ENCODE measurements around the gene CNGB1.
"Not testable (repeated sequence)": the region's sequence is repeated elsewhere in the genome, so short reads cannot be mapped to it uniquely, and the experiment has no call there.

CNGB1 gene

GRCh38 chr16:57946181-57946801 lies 24.6 kb downstream of the CNGB1 start:
- Mint-ChIP-seq H3K9me3 (no peaks in the 10 kb centered on the region), H3K27me3 (ENCODE audit: low read depth) (peaks cover 3% of the 10 kb centered on the region), H3K27ac (no peak overlapping the region), H3K4me1 (ENCODE audit: low read depth) (no peaks in the 10 kb centered on the region), H3K36me3 (ENCODE audit: low read depth) (no peaks in the 10 kb centered on the region), H3K4me3 (no peak overlapping the region)

- Mint-ChIP-seq H3K36me3 (ENCODE audit: low read depth) (no peaks in the 10 kb centered on the region), H3K4me1 (ENCODE audit: low read depth) (no peaks in the 10 kb centered on the region), H3K4me3 (no peak overlapping the region), H3K27me3 (ENCODE audit: low read depth) (peaks cover 5% of the 10 kb centered on the region), H3K9me3 (no peaks in the 10 kb centered on the region), H3K27ac (no peak overlapping the region)
Observed at GRCh38 chr16:57945740-57946138, 25.2 kb downstream of the CNGB1 start.

GRCh38 chr16:57944970-57945739 lies 25.8 kb downstream of the CNGB1 start:
- H3K4me3 Mint-ChIP-seq = no peak overlapping the region
- no peaks in the 10 kb centered on the region for H3K9me3 Mint-ChIP-seq
- H3K4me1 Mint-ChIP-seq (ENCODE audit: low read depth) = no peaks in the 10 kb centered on the region
- H3K36me3 Mint-ChIP-seq (ENCODE audit: low read depth) = no peaks in the 10 kb centered on the region
- H3K27me3 Mint-ChIP-seq (ENCODE audit: low read depth) = peaks cover 5% of the 10 kb centered on the region
- H3K27ac Mint-ChIP-seq = no peak overlapping the region

GRCh38 chr16:57943381-57943780 lies 27.5 kb downstream of the CNGB1 start:
- not testable (repeated sequence) for H3K27me3 Mint-ChIP-seq (ENCODE audit: low read depth); H3K36me3 Mint-ChIP-seq (ENCODE audit: low read depth); H3K4me3 Mint-ChIP-seq; H3K27ac Mint-ChIP-seq; H3K9me3 Mint-ChIP-seq; H3K4me1 Mint-ChIP-seq (ENCODE audit: low read depth)

- not testable (repeated sequence) for H3K4me1 Mint-ChIP-seq (ENCODE audit: low read depth); H3K27me3 Mint-ChIP-seq (ENCODE audit: low read depth); H3K9me3 Mint-ChIP-seq; H3K4me3 Mint-ChIP-seq; H3K27ac Mint-ChIP-seq; H3K36me3 Mint-ChIP-seq (ENCODE audit: low read depth)
Observed at GRCh38 chr16:57941901-57942300, 29.0 kb downstream of the CNGB1 start.

GRCh38 chr16:57941016-57941664 lies 29.8 kb downstream of the CNGB1 start:
- H3K4me1 Mint-ChIP-seq (ENCODE audit: low read depth) = no peaks in the 10 kb centered on the region
- no peaks in the 10 kb centered on the region for H3K9me3 Mint-ChIP-seq
- H3K27me3 Mint-ChIP-seq (ENCODE audit: low read depth) = peaks cover 6% of the 10 kb centered on the region
- H3K4me3 Mint-ChIP-seq = no peak overlapping the region
- no peaks in the 10 kb centered on the region for H3K36me3 Mint-ChIP-seq (ENCODE audit: low read depth)
- no peak overlapping the region for H3K27ac Mint-ChIP-seq

GRCh38 chr16:57940382-57940966 lies 30.5 kb downstream of the CNGB1 start:
- no peaks in the 10 kb centered on the region for H3K9me3 Mint-ChIP-seq
- H3K4me1 Mint-ChIP-seq (ENCODE audit: low read depth) = no peaks in the 10 kb centered on the region
- no peak overlapping the region for H3K4me3 Mint-ChIP-seq
- no peak overlapping the region for H3K27ac Mint-ChIP-seq
- H3K27me3 Mint-ChIP-seq (ENCODE audit: low read depth) = peaks cover 10% of the 10 kb centered on the region
- no peaks in the 10 kb centered on the region for H3K36me3 Mint-ChIP-seq (ENCODE audit: low read depth)

- no peaks in the 10 kb centered on the region for H3K4me1 Mint-ChIP-seq (ENCODE audit: low read depth)
- no peaks in the 10 kb centered on the region for H3K9me3 Mint-ChIP-seq
- no peaks in the 10 kb centered on the region for H3K36me3 Mint-ChIP-seq (ENCODE audit: low read depth)
- H3K4me3 Mint-ChIP-seq = no peak overlapping the region
- H3K27ac Mint-ChIP-seq = no peak overlapping the region
- H3K27me3 Mint-ChIP-seq (ENCODE audit: low read depth) = peaks cover 10% of the 10 kb centered on the region
Observed at GRCh38 chr16:57939872-57940224, 31.1 kb downstream of the CNGB1 start.

GRCh38 chr16:57938936-57939871 lies 31.7 kb downstream of the CNGB1 start:
- Mint-ChIP-seq H3K4me1 (ENCODE audit: low read depth) (no peaks in the 10 kb centered on the region), H3K27ac (no peak overlapping the region), H3K36me3 (ENCODE audit: low read depth) (no peaks in the 10 kb centered on the region), H3K9me3 (no peaks in the 10 kb centered on the region), H3K4me3 (no peak overlapping the region), H3K27me3 (ENCODE audit: low read depth) (peaks cover 10% of the 10 kb centered on the region)

GRCh38 chr16:57938484-57938883 lies 32.4 kb downstream of the CNGB1 start:
- no peak overlapping the region for H3K4me3 Mint-ChIP-seq
- no peaks in the 10 kb centered on the region for H3K9me3 Mint-ChIP-seq
- peaks cover 10% of the 10 kb centered on the region for H3K27me3 Mint-ChIP-seq (ENCODE audit: low read depth)
- no peaks in the 10 kb centered on the region for H3K4me1 Mint-ChIP-seq (ENCODE audit: low read depth)
- H3K36me3 Mint-ChIP-seq (ENCODE audit: low read depth) = no peaks in the 10 kb centered on the region
- no peak overlapping the region for H3K27ac Mint-ChIP-seq

- no peaks in the 10 kb centered on the region for H3K36me3 Mint-ChIP-seq (ENCODE audit: low read depth)
- peaks cover 10% of the 10 kb centered on the region for H3K27me3 Mint-ChIP-seq (ENCODE audit: low read depth)
- no peaks in the 10 kb centered on the region for H3K4me1 Mint-ChIP-seq (ENCODE audit: low read depth)
- H3K27ac Mint-ChIP-seq = no peak overlapping the region
- H3K4me3 Mint-ChIP-seq = no peak overlapping the region
- no peaks in the 10 kb centered on the region for H3K9me3 Mint-ChIP-seq
Observed at GRCh38 chr16:57937861-57938260, 33.1 kb downstream of the CNGB1 start.

GRCh38 chr16:57935904-57936303 lies 35.0 kb downstream of the CNGB1 start:
- no peaks in the 10 kb centered on the region for H3K36me3 Mint-ChIP-seq (ENCODE audit: low read depth)
- no peaks in the 10 kb centered on the region for H3K4me1 Mint-ChIP-seq (ENCODE audit: low read depth)
- no peak overlapping the region for H3K4me3 Mint-ChIP-seq
- H3K27ac Mint-ChIP-seq = no peak overlapping the region
- H3K9me3 Mint-ChIP-seq = no peaks in the 10 kb centered on the region
- peaks cover 7% of the 10 kb centered on the region for H3K27me3 Mint-ChIP-seq (ENCODE audit: low read depth)

- H3K9me3 Mint-ChIP-seq = no peaks in the 10 kb centered on the region
- no peak overlapping the region for H3K4me3 Mint-ChIP-seq
- peaks cover 10% of the 10 kb centered on the region for H3K27me3 Mint-ChIP-seq (ENCODE audit: low read depth)
- no peak overlapping the region for H3K27ac Mint-ChIP-seq
- H3K36me3 Mint-ChIP-seq (ENCODE audit: low read depth) = no peaks in the 10 kb centered on the region
- H3K4me1 Mint-ChIP-seq (ENCODE audit: low read depth) = no peaks in the 10 kb centered on the region
Observed at GRCh38 chr16:57930533-57930932, 40.4 kb downstream of the CNGB1 start.

GRCh38 chr16:57929250-57929649 lies 41.7 kb downstream of the CNGB1 start:
- peaks cover 10% of the 10 kb centered on the region for H3K27me3 Mint-ChIP-seq (ENCODE audit: low read depth)
- no peaks in the 10 kb centered on the region for H3K36me3 Mint-ChIP-seq (ENCODE audit: low read depth)
- no peaks in the 10 kb centered on the region for H3K9me3 Mint-ChIP-seq
- H3K4me3 Mint-ChIP-seq = no peak overlapping the region
- H3K4me1 Mint-ChIP-seq (ENCODE audit: low read depth) = no peaks in the 10 kb centered on the region
- H3K27ac Mint-ChIP-seq = no peak overlapping the region
